ENCODE data around the gene LRRN3.

The LRRN3 gene

DNA sequence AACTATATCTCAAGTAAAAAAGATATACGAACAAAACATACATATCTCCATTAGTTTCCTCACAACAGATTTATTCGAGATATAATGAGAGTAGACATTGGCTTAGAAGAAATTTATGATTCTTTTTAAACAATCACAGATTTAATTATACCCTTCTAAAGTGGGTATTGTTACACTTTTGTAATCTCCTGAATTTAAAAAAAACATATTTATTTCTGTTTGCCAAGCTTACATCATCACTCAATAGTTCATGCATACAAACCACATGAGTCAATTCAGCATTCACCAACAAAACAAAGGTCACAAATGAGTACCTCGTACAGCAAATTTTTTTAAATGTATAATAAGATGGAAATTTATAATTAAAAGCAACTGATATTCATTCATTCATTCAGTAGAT, 17.6 kb downstream of the LRRN3 start:
- H3K4me3 ChIP-seq (ENCODE audit: low read length), result no peak overlapping the region
- no peak overlapping the region for H3K9ac ChIP-seq (ENCODE audit: low read length)
- H2AFZ ChIP-seq (ENCODE audit: low read length), result no peak overlapping the region
- no peak overlapping the region for H3K4me2 ChIP-seq (ENCODE audit: low read depth, low read length)
- no peaks in the 10 kb centered on the region for H3K9me3 ChIP-seq (replicated peaks; ENCODE audit: insufficient read depth, low read length)
- H3K27me3 ChIP-seq (replicated peaks; ENCODE audit: insufficient read depth, low read length), result no peaks in the 10 kb centered on the region
- no peak for DNase-seq
- H3K4me1 ChIP-seq (ENCODE audit: low read length), result peaks cover 7% of the 10 kb centered on the region
- no peaks in the 10 kb centered on the region for H3K9me2 ChIP-seq (replicated peaks; ENCODE audit: insufficient read depth, low read length)
- H3K27ac ChIP-seq (ENCODE audit: low read length), result no peak overlapping the region
- TF ChIP-seq EZH2 (optimal IDR thresholded peaks at IDR 0.05; ENCODE audit: low read depth, low read length) (no peak), EZH2phosphoT487 (IDR thresholded peaks at IDR 0.05; ENCODE audit: low read length) (no peak)
- TF ChIP-seq, protein P1, sequence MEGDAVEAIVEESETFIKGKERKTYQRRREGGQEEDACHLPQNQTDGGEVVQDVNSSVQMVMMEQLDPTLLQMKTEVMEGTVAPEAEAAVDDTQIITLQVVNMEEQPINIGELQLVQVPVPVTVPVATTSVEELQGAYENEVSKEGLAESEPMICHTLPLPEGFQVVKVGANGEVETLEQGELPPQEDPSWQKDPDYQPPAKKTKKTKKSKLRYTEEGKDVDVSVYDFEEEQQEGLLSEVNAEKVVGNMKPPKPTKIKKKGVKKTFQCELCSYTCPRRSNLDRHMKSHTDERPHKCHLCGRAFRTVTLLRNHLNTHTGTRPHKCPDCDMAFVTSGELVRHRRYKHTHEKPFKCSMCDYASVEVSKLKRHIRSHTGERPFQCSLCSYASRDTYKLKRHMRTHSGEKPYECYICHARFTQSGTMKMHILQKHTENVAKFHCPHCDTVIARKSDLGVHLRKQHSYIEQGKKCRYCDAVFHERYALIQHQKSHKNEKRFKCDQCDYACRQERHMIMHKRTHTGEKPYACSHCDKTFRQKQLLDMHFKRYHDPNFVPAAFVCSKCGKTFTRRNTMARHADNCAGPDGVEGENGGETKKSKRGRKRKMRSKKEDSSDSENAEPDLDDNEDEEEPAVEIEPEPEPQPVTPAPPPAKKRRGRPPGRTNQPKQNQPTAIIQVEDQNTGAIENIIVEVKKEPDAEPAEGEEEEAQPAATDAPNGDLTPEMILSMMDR (IDR thresholded peaks at IDR 0.05; ENCODE audit: low read length), result no peak
- no peaks in the 10 kb centered on the region for H3F3A ChIP-seq (ENCODE audit: insufficient read depth, low read length)
- H3K36me3 ChIP-seq (replicated peaks; ENCODE audit: insufficient read depth, low read length), result no peaks in the 10 kb centered on the region
- no peaks in the 10 kb centered on the region for H4K20me1 ChIP-seq (ENCODE audit: insufficient read depth, low read length)
- H3K79me2 ChIP-seq (ENCODE audit: low read length), result no peaks in the 10 kb centered on the region

DNA sequence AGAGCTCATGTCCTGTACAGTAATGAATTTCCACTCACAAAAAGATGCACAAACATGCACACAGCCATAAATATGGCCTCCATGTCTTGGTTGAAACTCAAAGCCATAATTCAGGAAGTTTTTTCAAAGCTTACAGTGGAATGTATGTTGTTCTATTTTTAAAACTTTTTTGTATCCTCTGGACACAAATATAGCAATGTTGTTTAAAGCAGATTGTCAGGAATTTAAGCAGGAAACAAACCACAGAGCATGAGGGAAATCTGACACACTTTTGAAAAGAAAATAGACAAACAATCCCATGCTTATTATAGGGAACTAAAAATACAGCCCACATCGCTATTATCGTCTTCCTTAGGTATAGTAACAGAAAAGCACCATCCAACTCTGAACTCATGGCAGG, 21.5 kb downstream of the LRRN3 start:
- H3K79me2 ChIP-seq (ENCODE audit: low read length), result no peaks in the 10 kb centered on the region
- H4K20me1 ChIP-seq (ENCODE audit: insufficient read depth, low read length), result no peaks in the 10 kb centered on the region
- no peaks in the 10 kb centered on the region for H3K27me3 ChIP-seq (replicated peaks; ENCODE audit: insufficient read depth, low read length)
- H3K9me2 ChIP-seq (replicated peaks; ENCODE audit: insufficient read depth, low read length), result no peaks in the 10 kb centered on the region
- no peak overlapping the region for H3K4me2 ChIP-seq (ENCODE audit: low read depth, low read length)
- no peaks in the 10 kb centered on the region for H3K36me3 ChIP-seq (replicated peaks; ENCODE audit: insufficient read depth, low read length)
- no peaks in the 10 kb centered on the region for H3K9me3 ChIP-seq (replicated peaks; ENCODE audit: insufficient read depth, low read length)
- H3K27ac ChIP-seq (ENCODE audit: low read length), result no peak overlapping the region
- H3F3A ChIP-seq (ENCODE audit: insufficient read depth, low read length), result no peaks in the 10 kb centered on the region
- no peak overlapping the region for H2AFZ ChIP-seq (ENCODE audit: low read length)
- no peaks in the 10 kb centered on the region for H3K4me1 ChIP-seq (ENCODE audit: low read length)
- TF ChIP-seq, protein P1 (IDR thresholded peaks at IDR 0.05; ENCODE audit: low read length), result no peak
- TF ChIP-seq EZH2 (optimal IDR thresholded peaks at IDR 0.05; ENCODE audit: low read depth, low read length) (no peak), EZH2phosphoT487 (IDR thresholded peaks at IDR 0.05; ENCODE audit: low read length) (no peak)
- DNase-seq, result no peak
- H3K4me3 ChIP-seq (ENCODE audit: low read length), result no peak overlapping the region
- no peak overlapping the region for H3K9ac ChIP-seq (ENCODE audit: low read length)

DNA sequence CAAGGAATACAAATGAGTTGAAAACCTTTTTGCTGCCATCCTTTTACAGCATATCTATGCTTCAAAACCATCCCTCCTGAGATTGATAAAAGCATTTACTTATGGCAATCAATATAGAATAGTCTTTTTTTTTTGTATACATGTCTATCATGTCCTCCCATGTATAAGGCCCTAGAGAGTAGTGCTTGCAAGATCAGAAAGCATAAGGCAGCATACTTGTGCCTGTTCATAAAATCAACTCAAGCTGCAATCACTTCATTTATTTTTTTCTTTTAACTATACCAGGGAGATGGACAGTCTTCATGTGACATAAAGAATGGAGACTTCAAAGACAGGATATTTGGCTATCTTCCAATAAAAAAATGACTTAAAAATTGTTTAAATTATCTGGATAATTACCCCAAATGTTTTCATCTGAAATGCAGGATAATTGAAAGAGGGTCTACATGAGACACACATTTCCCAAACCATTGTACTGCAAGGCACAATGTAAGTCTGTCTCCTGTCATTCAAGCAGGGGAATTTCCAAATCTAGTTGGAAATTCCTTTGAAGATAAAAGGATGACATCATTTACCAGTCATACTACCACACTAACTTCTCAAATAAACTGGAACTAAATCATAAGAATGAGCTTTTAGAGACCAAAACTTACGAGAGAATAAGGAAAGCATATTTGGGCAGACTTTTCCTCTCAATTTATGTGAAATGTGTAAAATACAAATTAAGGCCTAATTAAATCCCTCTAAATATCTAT, 22.5 kb downstream of the LRRN3 start:
- TF ChIP-seq EZH2phosphoT487 (IDR thresholded peaks at IDR 0.05; ENCODE audit: low read length) (no peak), EZH2 (optimal IDR thresholded peaks at IDR 0.05; ENCODE audit: low read depth, low read length) (no peak)
- TF ChIP-seq, protein P1 (IDR thresholded peaks at IDR 0.05; ENCODE audit: low read length), result no peak
- Histone ChIP-seq H3K9me3 (replicated peaks; ENCODE audit: insufficient read depth, low read length) (no peaks in the 10 kb centered on the region), H4K20me1 (ENCODE audit: insufficient read depth, low read length) (no peaks in the 10 kb centered on the region), H3K4me3 (ENCODE audit: low read length) (no peak overlapping the region), H3F3A (ENCODE audit: insufficient read depth, low read length) (no peaks in the 10 kb centered on the region), H3K4me1 (ENCODE audit: low read length) (no peaks in the 10 kb centered on the region), H2AFZ (ENCODE audit: low read length) (no peak overlapping the region), H3K27me3 (replicated peaks; ENCODE audit: insufficient read depth, low read length) (no peaks in the 10 kb centered on the region), H3K79me2 (ENCODE audit: low read length) (no peaks in the 10 kb centered on the region), H3K9me2 (replicated peaks; ENCODE audit: insufficient read depth, low read length) (no peaks in the 10 kb centered on the region), H3K4me2 (ENCODE audit: low read depth, low read length) (no peak overlapping the region), H3K27ac (ENCODE audit: low read length) (no peak overlapping the region), H3K9ac (ENCODE audit: low read length) (no peak overlapping the region), H3K36me3 (replicated peaks; ENCODE audit: insufficient read depth, low read length) (no peaks in the 10 kb centered on the region)
- DNase-seq, result no peak
